Brain microvascular endothelial cell (primary cell): ENCODE data around the gene SPAG16.

Experiments used
- DNase-seq: peaks from one replicate; pipeline ENCODE4 v3.0.0-alpha.2; 2020
- H3K27ac ChIP-seq: fragments of 250-450 bp; sonication (Bioruptor Pico); 2 replicates; pipeline ENCODE4 v1.5.1; 2020; ENCODE audit warnings: mild to moderate bottlenecking, moderate library complexity
- H3K27me3 ChIP-seq: fragments of 250-450 bp; sonication (Bioruptor Pico); replicated peaks from 2 replicates; pipeline ENCODE4 v1.5.1; 2020; ENCODE audit warnings: mild to moderate bottlenecking
- H3K36me3 ChIP-seq: fragments of 250-450 bp; sonication (Bioruptor Pico); replicated peaks from 2 replicates; pipeline ENCODE4 v1.5.1; 2020; ENCODE audit warnings: mild to moderate bottlenecking
- H3K4me3 ChIP-seq: 2 replicates; pipeline ENCODE4 v1.5.1; 2011; ENCODE audit warnings: low read depth, mild to moderate bottlenecking, control low read depth, low read length, moderate library complexity
- in situ Hi-C: cut with HindIII; loops from 2 replicates; pipeline ENCODE4 v1.10.0; 2017; ENCODE audit warnings: low sequenced_read_pairs, low pct_ligation_motif_present
- TF ChIP-seq, protein P1 (sequence below): IDR thresholded peaks from 2 replicates; pipeline ENCODE4 v1.5.1; 2011; ENCODE audit warnings: low read depth, mild to moderate bottlenecking, moderate library complexity, low read length, control low read depth, inconsistent platforms; ENCODE audit errors: missing control alignments

SPAG16 gene

DNA sequence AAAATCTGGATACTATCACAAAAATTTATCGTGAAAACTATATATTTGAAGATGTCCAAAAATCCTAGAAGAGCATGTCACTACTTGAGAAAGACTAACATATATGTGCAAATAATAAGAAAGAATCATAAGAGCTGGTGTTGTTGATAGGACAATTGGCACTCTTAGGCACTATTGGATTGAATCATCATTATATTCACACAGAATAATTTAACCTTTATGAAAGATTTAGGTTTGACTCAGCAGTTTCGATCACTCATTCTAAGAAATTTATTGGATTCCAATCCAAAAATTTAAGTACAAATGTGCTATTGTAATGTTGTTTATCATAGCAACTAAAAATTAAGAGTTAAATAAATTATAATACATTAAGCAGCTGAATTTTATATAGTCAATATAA lies 503.6 kb downstream of the SPAG16 start:
- in situ Hi-C loops, result no loop called here
- no peak for DNase-seq
- H3K27me3 ChIP-seq, result no peaks in the 10 kb centered on the region
- H3K4me3 ChIP-seq, result no peak overlapping the region
- H3K27ac ChIP-seq, result no peak overlapping the region
- TF ChIP-seq, protein P1, sequence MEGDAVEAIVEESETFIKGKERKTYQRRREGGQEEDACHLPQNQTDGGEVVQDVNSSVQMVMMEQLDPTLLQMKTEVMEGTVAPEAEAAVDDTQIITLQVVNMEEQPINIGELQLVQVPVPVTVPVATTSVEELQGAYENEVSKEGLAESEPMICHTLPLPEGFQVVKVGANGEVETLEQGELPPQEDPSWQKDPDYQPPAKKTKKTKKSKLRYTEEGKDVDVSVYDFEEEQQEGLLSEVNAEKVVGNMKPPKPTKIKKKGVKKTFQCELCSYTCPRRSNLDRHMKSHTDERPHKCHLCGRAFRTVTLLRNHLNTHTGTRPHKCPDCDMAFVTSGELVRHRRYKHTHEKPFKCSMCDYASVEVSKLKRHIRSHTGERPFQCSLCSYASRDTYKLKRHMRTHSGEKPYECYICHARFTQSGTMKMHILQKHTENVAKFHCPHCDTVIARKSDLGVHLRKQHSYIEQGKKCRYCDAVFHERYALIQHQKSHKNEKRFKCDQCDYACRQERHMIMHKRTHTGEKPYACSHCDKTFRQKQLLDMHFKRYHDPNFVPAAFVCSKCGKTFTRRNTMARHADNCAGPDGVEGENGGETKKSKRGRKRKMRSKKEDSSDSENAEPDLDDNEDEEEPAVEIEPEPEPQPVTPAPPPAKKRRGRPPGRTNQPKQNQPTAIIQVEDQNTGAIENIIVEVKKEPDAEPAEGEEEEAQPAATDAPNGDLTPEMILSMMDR, result no peak
- H3K36me3 ChIP-seq, result no peaks in the 10 kb centered on the region

DNA sequence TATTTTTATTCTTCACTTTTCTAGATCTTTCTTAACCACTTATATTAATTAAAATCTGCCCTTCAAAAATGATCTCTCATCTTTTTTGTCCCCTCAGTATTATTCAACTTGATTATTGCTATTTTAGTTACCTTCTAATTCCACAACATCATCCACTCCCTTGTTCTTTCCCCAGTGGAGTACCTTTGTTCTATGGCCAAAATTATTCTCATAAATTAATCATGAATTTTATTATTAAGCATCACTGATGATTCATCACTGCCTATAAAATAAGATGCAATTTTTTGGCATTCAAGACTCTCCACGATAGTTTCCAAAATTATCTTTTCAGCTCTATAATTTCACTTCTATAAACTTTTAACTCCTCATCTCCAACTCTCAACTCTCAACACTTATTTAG lies 505.7 kb downstream of the SPAG16 start:
- DNase-seq, result no peak
- no peaks in the 10 kb centered on the region for H3K36me3 ChIP-seq
- H3K27ac ChIP-seq, result no peak overlapping the region
- TF ChIP-seq, protein P1, result no peak
- H3K27me3 ChIP-seq, result no peaks in the 10 kb centered on the region
- no peak overlapping the region for H3K4me3 ChIP-seq
- in situ Hi-C loops, result no loop called here

DNA sequence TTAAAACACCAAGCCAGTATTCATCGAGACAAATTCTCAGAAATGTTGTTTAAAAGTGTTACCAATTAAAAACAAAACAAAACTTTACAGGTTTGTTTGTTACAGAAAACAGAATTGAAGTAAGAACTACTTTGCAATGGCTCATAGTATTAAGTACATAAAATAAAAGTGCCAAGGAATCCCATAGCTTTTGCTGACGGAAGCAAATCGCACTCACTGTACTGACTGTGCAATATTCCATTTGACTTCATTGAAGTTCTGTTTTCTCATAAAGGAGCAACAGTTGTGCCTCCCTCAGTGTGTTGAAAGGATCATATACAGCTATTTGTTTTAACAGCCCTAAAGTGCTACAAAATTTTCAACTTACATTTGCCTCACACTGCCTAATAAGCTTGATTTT lies 507.8 kb downstream of the SPAG16 start:
- no peaks in the 10 kb centered on the region for H3K36me3 ChIP-seq
- H3K27me3 ChIP-seq, result no peaks in the 10 kb centered on the region
- no peak overlapping the region for H3K27ac ChIP-seq
- TF ChIP-seq, protein P1, result no peak
- no peak overlapping the region for H3K4me3 ChIP-seq
- DNase-seq, result no peak
- in situ Hi-C loops, result no loop called here

DNA sequence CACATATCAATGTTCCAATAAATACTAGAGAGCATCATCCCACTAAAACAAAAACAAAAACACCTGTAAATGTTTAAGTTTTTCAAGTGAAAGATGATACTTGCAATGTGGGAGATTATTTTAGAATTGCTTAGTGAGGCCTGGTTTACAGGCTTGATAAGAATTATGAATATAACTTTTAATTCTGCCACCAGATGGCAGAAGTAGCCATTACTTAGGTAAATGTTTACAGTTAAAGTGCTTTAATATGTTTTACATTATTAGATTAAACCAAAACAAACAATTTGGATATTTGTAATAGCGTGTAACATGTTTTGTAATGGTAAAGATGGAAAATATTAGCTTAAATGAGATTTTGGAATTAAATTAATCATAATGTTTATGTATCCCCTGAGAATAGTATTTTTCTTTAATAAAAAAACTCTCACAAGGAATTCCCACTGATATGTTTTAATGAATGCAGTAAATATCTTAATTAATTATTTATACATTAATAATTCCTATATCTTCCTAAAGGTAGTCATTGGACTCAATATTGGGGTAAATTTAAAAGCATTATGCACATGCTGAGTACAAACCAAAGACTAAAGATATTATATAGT lies 522.0 kb downstream of the SPAG16 start:
- in situ Hi-C loops, result no loop called here
- H3K36me3 ChIP-seq, result no peaks in the 10 kb centered on the region
- TF ChIP-seq, protein P1, result no peak
- no peak overlapping the region for H3K27ac ChIP-seq
- H3K27me3 ChIP-seq, result no peaks in the 10 kb centered on the region
- no peak overlapping the region for H3K4me3 ChIP-seq
- no peak for DNase-seq

DNA sequence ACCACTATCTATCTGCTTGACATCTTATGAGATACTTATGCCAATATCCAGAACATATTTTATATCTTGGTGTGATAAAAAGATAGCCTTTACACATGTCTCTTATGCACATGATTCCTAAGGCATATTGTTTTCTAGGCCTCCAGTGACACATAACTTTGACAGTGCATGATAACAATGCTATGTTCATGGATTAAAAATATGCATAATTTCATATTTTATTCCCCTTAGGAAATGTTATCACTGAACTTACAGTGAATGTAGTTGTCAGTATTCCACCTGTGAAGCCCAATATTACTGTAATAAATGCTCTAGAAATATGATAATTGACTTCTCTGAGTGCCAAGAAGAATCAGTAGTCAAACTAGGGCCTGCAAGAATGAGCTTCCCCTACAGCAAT lies 532.3 kb downstream of the SPAG16 start:
- TF ChIP-seq, protein P1, result no peak
- Histone ChIP-seq H3K4me3 (no peak overlapping the region), H3K27ac (no peak overlapping the region), H3K27me3 (no peaks in the 10 kb centered on the region), H3K36me3 (no peaks in the 10 kb centered on the region)
- in situ Hi-C loops, result no loop called here
- DNase-seq, result no peak

DNA sequence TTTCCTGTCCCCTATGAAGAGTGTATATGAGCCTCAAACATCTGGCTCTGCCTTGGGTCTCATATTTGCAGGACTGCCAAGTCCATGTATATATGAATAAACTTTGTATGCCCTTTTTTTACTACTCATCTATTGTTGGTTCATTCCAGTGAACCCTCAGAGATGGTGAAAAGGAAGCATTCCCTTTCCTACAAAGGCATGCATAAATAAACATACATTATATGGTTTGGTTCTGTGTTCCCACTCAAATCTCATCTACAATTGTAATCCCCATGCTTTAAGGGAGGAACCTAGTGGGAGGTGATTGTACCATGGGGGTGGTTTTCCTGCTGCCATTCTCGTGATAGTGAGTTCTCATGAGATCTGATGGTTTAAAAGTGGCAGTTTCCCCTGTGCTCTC lies 534.2 kb downstream of the SPAG16 start:
- no peaks in the 10 kb centered on the region for H3K27me3 ChIP-seq
- H3K27ac ChIP-seq, result no peak overlapping the region
- TF ChIP-seq, protein P1, result no peak
- in situ Hi-C loops, result no loop called here
- no peak overlapping the region for H3K4me3 ChIP-seq
- H3K36me3 ChIP-seq, result no peaks in the 10 kb centered on the region
- peak; percentile 13 for DNase-seq
